AG09309 (cell line): Measurements from ENCODE around the gene LGR6.

ENCODE experiments used
- DNase-seq: peaks from one replicate; pipeline ENCODE4 v3.0.0-alpha.2; 2010; ENCODE audit warnings: low read depth
- H3K4me3 ChIP-seq: 2 replicates; pipeline ENCODE4 v1.5.1; 2011; ENCODE audit warnings: mild to moderate bottlenecking, low read depth, low read length, moderate library complexity; ENCODE audit not compliant: control insufficient read depth
- TF ChIP-seq, protein P1 (sequence below): IDR thresholded peaks from 2 replicates; pipeline ENCODE4 v1.5.1; 2011; ENCODE audit warnings: mild to moderate bottlenecking, low read depth, low read length, inconsistent platforms; ENCODE audit not compliant: insufficient read depth, control insufficient read depth; ENCODE audit errors: missing control alignments

LGR6 gene

DNA sequence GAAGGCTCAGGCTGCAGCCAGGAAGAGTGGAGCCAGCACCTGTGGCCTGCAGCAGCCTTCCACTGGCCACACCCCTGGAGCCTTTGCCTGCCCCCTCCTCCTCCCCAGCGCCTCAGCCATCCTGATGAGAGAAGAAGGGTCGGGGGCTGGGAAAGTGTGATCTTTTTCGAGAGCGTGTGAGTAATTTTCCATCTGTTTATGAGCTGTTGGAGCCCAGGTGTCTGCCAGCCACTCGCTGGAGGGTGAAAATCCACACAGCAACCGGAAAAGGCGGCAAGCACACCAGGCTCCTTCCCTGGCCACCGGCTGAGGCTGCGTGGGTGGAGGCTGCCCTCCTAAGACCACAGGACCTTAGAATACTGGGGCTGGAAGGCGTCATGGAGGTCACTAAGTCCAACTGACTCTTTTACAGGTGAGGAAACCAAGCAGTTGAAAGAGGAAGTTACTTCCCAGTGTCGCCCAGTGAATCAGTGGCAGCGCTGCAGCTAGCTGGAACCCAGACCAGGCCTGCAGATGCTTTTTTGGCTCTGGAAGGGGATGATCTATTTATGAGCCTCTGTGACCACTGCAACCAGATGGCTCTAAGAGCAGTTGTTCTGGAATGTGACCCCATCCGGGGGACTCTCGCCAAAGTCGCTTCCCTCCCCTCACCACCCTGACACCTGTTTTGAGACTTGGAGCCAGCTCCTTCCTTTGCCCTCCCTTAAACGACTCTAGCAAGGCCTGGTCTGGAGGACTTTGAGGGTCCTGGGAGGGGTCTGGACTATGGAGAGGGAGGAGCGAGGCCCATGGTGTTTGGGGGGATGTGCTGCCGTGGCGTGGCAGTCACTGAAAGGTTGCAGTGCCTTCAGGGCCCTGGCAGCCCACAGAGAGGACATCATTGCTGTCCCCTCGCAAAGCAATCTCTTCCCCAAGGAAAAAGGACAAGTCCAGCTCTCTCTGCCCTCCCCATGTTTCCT is 54.5 kb downstream of the LGR6 start:
- no peak overlapping the region for H3K4me3 ChIP-seq
- DNase-seq, result no peak
- TF ChIP-seq, protein P1, sequence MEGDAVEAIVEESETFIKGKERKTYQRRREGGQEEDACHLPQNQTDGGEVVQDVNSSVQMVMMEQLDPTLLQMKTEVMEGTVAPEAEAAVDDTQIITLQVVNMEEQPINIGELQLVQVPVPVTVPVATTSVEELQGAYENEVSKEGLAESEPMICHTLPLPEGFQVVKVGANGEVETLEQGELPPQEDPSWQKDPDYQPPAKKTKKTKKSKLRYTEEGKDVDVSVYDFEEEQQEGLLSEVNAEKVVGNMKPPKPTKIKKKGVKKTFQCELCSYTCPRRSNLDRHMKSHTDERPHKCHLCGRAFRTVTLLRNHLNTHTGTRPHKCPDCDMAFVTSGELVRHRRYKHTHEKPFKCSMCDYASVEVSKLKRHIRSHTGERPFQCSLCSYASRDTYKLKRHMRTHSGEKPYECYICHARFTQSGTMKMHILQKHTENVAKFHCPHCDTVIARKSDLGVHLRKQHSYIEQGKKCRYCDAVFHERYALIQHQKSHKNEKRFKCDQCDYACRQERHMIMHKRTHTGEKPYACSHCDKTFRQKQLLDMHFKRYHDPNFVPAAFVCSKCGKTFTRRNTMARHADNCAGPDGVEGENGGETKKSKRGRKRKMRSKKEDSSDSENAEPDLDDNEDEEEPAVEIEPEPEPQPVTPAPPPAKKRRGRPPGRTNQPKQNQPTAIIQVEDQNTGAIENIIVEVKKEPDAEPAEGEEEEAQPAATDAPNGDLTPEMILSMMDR, result no peak

DNA sequence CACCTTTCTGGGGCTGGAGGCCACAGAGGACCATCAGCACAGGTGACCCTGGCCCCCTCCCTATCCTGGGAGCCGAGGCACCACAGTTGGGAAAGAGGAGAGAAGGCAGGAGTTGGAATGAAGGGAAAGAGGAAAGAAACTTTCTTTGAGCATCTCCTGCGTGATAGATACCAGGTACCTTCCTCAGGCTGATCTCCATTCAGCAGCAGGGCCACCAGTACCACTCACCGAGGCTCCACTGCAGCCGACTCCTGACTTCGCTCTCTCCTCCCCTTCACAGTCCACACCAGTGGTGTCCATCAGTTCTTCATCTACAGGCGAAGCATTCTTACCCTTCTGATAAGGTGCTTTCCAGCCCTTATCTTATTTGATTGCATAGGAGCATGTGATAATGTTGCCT is 55.3 kb downstream of the LGR6 start:
- no peak overlapping the region for H3K4me3 ChIP-seq
- no peak for DNase-seq
- TF ChIP-seq, protein P1, result no peak

DNA sequence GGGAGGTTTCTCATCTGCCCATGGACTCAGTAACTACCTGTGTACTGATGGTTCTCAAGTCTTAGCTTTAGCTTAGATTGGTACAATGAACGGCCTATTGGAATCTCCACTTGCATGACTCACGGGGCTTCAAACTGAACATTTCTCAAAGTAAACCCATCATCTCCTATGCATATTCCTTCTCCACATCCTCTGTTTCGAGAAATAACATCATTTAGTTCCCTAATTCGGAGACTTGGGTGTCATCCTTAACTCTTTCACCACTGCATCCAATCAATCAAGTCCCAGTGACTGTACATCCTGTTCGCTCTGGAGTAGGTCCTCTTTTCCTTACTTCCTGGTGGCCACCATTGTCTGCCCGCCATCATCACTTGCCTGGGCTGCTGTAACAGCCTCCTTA is 55.8 kb downstream of the LGR6 start:
- TF ChIP-seq, protein P1, result no peak
- no peak for DNase-seq
- H3K4me3 ChIP-seq, result no peak overlapping the region

DNA sequence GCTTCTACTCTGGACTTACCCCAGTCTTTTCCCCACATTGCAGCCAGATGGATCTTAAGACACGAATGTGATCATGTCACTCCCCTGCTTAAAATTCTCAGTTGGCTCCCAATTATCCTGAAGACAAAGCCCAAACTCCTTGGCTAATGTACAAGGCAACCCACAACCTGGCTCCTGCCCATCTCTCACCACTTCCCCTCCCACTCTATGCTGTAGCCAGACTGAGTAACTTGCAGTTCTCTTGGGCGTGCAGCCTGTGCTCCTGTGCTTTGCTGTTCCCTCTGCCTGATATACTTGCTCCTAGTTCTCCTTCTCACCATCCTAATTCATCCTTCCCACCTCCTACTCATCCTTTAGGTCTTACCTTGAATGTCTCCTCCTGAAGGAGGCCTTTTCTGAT is 56.2 kb downstream of the LGR6 start:
- DNase-seq, result no peak
- no peak overlapping the region for H3K4me3 ChIP-seq
- TF ChIP-seq, protein P1, result no peak

DNA sequence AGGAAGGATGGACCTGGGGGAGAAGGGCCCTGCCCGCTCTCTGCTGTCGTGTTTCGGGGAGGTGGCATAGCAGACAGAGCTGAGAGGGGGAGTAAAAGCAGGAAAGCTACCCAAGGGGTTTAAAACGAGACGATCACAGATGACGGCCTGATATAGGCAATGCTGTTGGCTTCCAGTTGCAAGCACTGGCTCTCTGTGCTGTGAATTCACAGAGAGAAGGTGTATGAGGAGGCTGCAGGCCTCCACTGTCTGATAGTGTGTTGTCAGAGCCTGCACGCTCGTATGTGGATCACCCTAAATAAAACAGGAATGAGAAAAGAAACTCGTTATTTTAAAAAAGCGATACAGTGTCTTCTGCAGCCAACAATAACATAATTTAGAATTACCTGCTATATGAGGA is 57.4 kb downstream of the LGR6 start:
- H3K4me3 ChIP-seq, result no peak overlapping the region
- TF ChIP-seq, protein P1, result no peak
- no peak for DNase-seq

DNA sequence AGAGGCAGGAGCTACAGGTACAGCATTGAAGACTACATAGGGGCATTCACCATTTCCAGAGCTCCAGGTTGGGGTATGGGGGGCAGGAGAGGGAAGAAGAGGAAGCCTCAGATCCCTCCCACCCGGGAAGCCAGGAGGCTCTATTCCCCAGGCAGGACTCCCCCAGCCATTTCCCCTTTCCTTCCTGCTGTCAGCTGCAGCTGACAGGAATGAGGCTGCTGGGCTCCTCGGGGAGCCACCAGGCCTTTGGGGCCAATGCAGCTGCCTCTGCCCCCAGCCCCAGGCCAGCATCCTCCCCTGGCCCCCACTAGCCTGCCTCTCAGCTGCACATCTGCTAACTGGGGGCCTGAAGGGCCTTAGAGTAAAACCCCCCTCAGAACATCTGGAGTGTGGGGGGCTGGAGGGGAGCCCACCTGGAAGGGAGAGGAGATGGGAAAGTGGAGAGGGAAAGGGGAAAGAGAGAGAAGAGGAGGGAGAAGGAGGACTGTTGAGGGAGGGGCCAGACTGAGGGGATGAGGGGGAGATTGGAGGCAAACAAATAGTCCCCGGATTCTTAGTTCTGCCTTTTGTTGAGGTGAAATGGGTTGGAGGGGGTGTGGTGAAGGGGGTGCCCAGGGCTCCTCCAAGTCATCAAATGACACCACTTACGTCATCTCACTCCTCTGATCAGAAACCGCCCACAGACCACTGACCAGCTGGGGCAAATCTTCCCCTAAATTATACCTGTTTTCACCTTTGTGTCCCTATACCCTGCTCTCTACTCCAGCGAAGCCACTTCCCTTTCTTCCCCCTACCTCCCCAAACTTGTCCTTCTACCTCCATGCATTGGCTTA is 58.0 kb downstream of the LGR6 start:
- DNase-seq, result no peak
- no peak overlapping the region for H3K4me3 ChIP-seq
- TF ChIP-seq, protein P1, result no peak
